GM12872 (cell line): Measurements from ENCODE around the gene VOPP1.

Experiments
- TF ChIP-seq, protein P1 (sequence below): IDR thresholded peaks from 3 replicates; pipeline ENCODE4 v1.5.1; 2011; ENCODE audit warnings: low read depth, mild to moderate bottlenecking, low read length, moderate library complexity; ENCODE audit not compliant: insufficient read depth

Gene VOPP1

DNA sequence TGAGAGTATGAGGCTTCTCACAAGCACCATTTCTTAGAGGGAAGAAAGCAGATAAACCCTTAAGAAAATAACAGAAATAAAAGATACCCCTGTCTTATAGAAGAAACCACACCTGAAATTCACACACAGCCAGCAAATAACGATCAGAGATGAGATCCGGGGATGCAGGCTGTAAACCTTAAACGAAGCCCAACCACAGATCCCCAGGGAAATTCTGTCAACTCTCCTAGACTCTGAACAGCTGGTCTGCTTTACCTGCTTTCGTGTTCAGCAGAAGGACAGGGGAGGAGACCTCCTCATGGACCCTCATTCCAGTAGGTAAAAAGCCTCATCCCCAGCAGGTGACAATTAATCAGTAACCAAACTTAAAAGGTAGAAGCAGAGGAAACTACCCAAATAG, 45.0 kb downstream of the VOPP1 start:
- TF ChIP-seq, protein P1, sequence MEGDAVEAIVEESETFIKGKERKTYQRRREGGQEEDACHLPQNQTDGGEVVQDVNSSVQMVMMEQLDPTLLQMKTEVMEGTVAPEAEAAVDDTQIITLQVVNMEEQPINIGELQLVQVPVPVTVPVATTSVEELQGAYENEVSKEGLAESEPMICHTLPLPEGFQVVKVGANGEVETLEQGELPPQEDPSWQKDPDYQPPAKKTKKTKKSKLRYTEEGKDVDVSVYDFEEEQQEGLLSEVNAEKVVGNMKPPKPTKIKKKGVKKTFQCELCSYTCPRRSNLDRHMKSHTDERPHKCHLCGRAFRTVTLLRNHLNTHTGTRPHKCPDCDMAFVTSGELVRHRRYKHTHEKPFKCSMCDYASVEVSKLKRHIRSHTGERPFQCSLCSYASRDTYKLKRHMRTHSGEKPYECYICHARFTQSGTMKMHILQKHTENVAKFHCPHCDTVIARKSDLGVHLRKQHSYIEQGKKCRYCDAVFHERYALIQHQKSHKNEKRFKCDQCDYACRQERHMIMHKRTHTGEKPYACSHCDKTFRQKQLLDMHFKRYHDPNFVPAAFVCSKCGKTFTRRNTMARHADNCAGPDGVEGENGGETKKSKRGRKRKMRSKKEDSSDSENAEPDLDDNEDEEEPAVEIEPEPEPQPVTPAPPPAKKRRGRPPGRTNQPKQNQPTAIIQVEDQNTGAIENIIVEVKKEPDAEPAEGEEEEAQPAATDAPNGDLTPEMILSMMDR, result no peak

DNA sequence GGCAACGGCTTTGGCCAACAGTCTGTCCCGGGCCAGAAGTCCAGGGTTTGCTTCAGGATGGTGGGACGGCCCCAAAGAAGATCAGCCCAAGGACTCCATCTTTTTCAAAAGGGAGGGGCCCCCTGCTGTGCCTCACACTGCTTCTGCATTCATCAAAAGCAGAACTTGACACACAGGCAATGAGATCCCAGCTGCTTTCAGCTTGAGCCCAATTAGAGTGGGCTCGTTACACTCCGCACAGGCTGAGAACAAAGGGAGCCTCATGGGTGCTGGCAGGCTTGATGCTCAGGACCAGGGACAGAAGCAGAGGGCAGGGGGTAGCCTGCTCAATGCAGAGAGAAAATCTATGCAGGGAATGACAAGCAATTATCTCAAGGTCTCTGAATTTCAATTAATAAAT, 45.5 kb downstream of the VOPP1 start:
- TF ChIP-seq, protein P1, result no peak

DNA sequence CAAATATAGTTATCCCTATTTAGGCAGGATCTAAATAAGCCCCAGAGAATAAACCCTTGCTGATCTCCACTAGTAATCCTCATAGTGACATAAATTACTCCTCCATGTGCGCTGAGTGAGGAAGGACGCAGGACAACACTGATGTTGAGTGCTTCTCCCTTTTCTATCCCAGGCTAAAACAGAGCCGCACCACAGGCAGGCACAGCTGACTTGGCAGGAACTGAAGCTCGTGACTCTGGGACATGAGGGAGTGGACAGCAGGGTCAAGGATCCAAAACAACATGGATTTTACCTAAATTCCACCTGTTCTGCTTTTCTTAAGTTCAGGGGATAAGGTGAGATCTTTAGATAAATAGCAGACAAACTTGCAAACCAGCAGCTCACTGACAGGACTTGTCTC, 46.0 kb downstream of the VOPP1 start:
- TF ChIP-seq, protein P1, result no peak

DNA sequence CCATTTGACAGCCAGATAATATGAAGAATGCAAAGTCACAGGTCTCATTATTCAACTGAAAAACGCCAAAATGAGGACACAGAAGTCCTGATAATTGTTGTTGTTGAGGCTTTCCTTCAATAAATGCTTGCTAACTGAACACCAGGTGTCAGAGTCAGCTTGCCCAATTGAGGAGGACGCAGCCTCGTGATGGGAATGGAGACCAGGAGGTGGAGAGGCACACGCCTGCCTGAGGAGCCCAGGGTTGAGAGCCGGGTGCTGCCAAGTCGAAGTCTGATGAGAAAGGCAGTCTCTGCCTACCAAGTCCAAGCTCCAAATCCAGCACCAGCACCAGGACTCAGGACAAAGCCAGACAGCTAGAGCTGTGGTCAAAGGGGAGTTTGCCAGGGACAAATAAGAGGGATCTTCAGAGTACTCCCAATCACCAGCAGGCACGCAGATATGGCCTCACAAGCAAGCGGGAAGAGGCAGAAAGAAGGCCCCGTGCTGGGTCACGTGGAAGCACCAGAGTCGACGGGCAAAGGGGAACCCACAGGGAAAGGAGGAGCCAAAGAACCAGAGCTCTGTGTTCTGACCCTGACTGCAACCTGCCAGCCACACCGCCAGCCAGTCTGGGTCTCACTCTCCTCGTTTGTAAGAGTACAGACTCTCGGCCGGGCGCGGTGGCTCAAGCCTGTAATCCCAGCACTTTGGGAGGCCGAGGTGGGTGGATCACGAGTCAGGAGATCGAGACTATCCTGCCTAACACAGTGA, 47.6 kb downstream of the VOPP1 start:
- TF ChIP-seq, protein P1, result no peak

DNA sequence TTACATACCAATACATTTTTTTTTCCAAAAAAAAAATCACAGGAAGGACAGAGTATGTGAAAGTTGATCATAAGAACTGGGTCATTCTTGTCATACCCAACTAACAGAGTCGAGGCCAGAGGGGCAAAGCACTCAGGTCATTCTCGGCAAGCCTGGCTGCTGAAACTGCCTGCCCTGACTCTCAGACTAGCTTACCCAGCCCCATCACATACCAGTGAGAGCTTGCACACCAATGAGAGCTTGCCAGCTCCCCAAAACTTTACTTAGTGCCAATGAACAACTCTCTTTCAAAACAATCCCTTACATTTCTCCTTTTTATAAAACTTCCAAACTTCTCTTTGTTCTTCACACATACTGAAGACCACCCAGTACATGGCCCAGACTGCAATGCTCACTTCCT, 48.9 kb downstream of the VOPP1 start:
- TF ChIP-seq, protein P1, result no peak

DNA sequence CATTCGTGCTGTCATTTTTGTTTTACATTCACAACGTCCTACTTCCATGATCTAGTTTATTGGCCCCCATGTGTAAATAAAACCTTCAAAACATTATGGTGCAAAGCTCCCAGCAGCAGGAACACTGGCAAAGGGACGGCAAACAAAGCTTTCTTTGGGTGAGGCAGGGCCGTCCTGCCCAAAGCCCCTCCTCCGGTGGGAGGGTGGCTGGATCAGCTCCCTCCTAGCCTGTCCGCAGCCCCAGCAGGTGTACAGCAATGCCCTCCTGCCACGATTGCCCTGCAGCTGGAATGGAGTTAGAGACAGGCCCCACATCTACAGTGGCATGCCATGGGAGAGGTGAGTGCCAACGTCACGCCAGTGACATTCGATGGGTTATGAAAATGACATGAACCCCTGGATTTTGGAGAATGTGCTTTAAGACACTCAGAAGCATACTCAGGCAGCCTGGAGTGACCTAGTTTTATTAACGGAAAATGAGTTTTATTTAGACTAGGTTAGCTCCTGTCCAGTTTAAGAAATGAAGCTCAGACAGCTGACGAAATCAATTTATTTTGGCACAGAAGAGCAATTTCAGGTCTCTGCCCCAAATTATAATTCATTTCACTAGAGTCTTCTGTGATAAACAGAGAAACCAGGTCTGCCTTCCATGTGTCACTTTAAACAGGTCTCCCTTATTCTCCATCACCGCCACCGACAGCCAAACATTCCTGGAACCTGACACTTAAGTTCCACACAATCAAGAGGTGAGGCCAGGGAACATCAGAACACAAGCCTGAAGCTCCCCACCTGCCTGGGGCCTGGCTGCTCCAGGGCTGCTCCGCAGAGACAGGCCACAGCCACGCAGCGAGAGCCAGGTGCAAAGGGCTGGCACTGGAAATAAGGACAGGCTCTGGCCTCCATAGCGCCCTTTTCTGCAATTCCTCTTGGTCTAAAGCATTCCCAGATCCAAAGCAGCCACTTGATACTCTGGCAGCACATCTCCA, 50.1 kb downstream of the VOPP1 start:
- TF ChIP-seq, protein P1, result no peak

DNA sequence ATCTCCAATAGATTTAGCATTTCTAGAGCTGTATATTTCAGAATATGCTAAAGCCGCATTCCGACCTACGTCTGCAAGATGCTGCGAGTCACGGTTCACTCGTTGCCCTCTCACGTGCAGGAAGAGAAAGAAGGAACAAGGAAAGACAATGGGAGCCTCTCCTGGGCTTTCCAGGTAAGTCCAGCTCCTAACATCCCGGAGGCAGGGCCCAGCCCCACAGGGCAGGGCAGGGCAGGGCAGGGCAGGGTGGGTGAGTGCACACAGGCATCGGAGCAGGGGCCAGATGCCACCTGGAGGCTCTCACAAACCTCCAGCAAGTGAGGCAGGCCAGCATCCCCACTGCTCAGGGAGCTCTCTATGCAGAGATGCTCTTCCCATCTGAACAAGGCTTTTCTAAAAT, 50.8 kb downstream of the VOPP1 start:
- TF ChIP-seq, protein P1, result no peak
